MG63 (cell line): ENCODE measurements around the gene WDR72. TPM values are rescaled to one million over a fixed set of nuclear protein-coding genes. Genes with fewer than 3 reads are reported as not detected.
"Not testable (repeated sequence)": the region's sequence is repeated elsewhere in the genome, so short reads cannot be mapped to it uniquely, and the experiment has no call there.

Experiments used
- DNase-seq: peaks from one replicate; pipeline ENCODE4 v3.0.0-alpha.2; 2020
- H3K27me3 ChIP-seq: fragments of 250-450 bp; sonication (Bioruptor Pico); 2 replicates; pipeline ENCODE4 v1.5.1; 2020; ENCODE audit warnings: mild to moderate bottlenecking, moderate library complexity
- H3K36me3 ChIP-seq: fragments of 250-450 bp; sonication (Bioruptor Pico); 2 replicates; pipeline ENCODE4 v1.5.1; 2020; ENCODE audit warnings: mild to moderate bottlenecking, moderate library complexity
- H3K4me3 ChIP-seq: fragments of 250-450 bp; sonication (Bioruptor Pico); 2 replicates; pipeline ENCODE4 v1.5.1; 2020; ENCODE audit warnings: mild to moderate bottlenecking, moderate library complexity
- H3K9me3 ChIP-seq: fragments of 250-450 bp; sonication (Bioruptor Pico); 2 replicates; pipeline ENCODE4 v1.5.1; 2020; ENCODE audit warnings: mild to moderate bottlenecking, moderate library complexity
- total RNA-seq: library from RNA; depleted of rRNA; stranded (reverse); fragments of >200 nt; shearing (Covaris generic); gene quantifications from 2 replicates; pipeline ENCODE4 v1.2.3, GENCODE V29; 2014; ENCODE audit warnings: low replicate concordance

The WDR72 gene
- total RNA-seq, 1 experiment from 2014 or later: not detected

- H3K36me3 ChIP-seq: no peaks in the 10 kb centered on the region
- DNase-seq: no peak
Observed at GRCh38 chr15:53569751-53570480, 189.5 kb downstream of the WDR72 start.

GRCh38 chr15:53566912-53567311, 192.6 kb downstream of the WDR72 start:
- H3K27me3 ChIP-seq: peaks cover 3% of the 10 kb centered on the region
- DNase-seq: no peak
- H3K36me3 ChIP-seq: no peaks in the 10 kb centered on the region
- peaks cover 2% of the 10 kb centered on the region; the same call in 1 of the 2 replicates for H3K9me3 ChIP-seq
- no peak overlapping the region for H3K4me3 ChIP-seq

More at GRCh38 chr15:53569751-53570480, 189.5 kb downstream of the WDR72 start:
- Histone ChIP-seq H3K27me3 (peaks cover 8% of the 10 kb centered on the region), H3K9me3 (peaks cover 2% of the 10 kb centered on the region; the same call in 1 of the 2 replicates), H3K4me3 (no peak overlapping the region)

- Histone ChIP-seq H3K9me3 (peaks cover 2% of the 10 kb centered on the region; the same call in 1 of the 2 replicates), H3K36me3 (no peaks in the 10 kb centered on the region), H3K27me3 (peaks cover 3% of the 10 kb centered on the region), H3K4me3 (no peak overlapping the region)
- DNase-seq: no peak
Observed at GRCh38 chr15:53565721-53566120, 193.7 kb downstream of the WDR72 start.

GRCh38 chr15:53564647-53565046, 194.8 kb downstream of the WDR72 start:
- DNase-seq: no peak
- H3K4me3 ChIP-seq: no peak overlapping the region
- H3K36me3 ChIP-seq: no peaks in the 10 kb centered on the region
- peaks cover 7% of the 10 kb centered on the region for H3K27me3 ChIP-seq
- no peaks in the 10 kb centered on the region; the same call in 1 of the 2 replicates for H3K9me3 ChIP-seq

GRCh38 chr15:53563627-53564026, 195.8 kb downstream of the WDR72 start:
- no peak for DNase-seq
- Histone ChIP-seq H3K36me3 (no peaks in the 10 kb centered on the region), H3K27me3 (peaks cover 10% of the 10 kb centered on the region), H3K4me3 (no peak overlapping the region), H3K9me3 (no peaks in the 10 kb centered on the region)

- no peak for DNase-seq
- Histone ChIP-seq H3K36me3 (no peaks in the 10 kb centered on the region), H3K9me3 (no peaks in the 10 kb centered on the region), H3K4me3 (no peak overlapping the region), H3K27me3 (peaks cover 7% of the 10 kb centered on the region; the same call in 1 of the 2 replicates)
Observed at GRCh38 chr15:53559364-53560277, 199.8 kb downstream of the WDR72 start.

GRCh38 chr15:53558384-53558783, 201.1 kb downstream of the WDR72 start:
- Histone ChIP-seq H3K36me3 (no peaks in the 10 kb centered on the region), H3K27me3 (peaks cover 13% of the 10 kb centered on the region), H3K4me3 (no peak overlapping the region), H3K9me3 (no peaks in the 10 kb centered on the region)
- no peak for DNase-seq

- Histone ChIP-seq H3K27me3 (peaks cover 14% of the 10 kb centered on the region), H3K4me3 (no peak overlapping the region), H3K9me3 (no peaks in the 10 kb centered on the region), H3K36me3 (no peaks in the 10 kb centered on the region)
- no peak for DNase-seq
Observed at GRCh38 chr15:53555226-53555625, 204.2 kb downstream of the WDR72 start.

GRCh38 chr15:53549697-53550305, 209.7 kb downstream of the WDR72 start:
- H3K36me3 ChIP-seq: no peaks in the 10 kb centered on the region
- DNase-seq: no peak
- peaks cover 7% of the 10 kb centered on the region for H3K27me3 ChIP-seq
- no peak overlapping the region for H3K4me3 ChIP-seq
- no peaks in the 10 kb centered on the region for H3K9me3 ChIP-seq

- DNase-seq: no peak
- Histone ChIP-seq H3K36me3 (no peaks in the 10 kb centered on the region), H3K27me3 (no peaks in the 10 kb centered on the region), H3K9me3 (no peaks in the 10 kb centered on the region), H3K4me3 (no peak overlapping the region)
Observed at GRCh38 chr15:53548236-53548635, 211.2 kb downstream of the WDR72 start.

- H3K9me3 ChIP-seq, DNase-seq, H3K4me3 ChIP-seq, H3K27me3 ChIP-seq, H3K36me3 ChIP-seq: not testable (repeated sequence)
Observed at GRCh38 chr15:53540626-53541300, 218.7 kb downstream of the WDR72 start.

- H3K36me3 ChIP-seq: no peaks in the 10 kb centered on the region
- peaks cover 3% of the 10 kb centered on the region; the same call in 1 of the 2 replicates for H3K27me3 ChIP-seq
Observed at GRCh38 chr15:53539878-53540277, 219.6 kb downstream of the WDR72 start.

GRCh38 chr15:53536479-53537120, 222.9 kb downstream of the WDR72 start:
- Histone ChIP-seq H3K4me3 (no peak overlapping the region), H3K9me3 (no peaks in the 10 kb centered on the region), H3K36me3 (no peaks in the 10 kb centered on the region), H3K27me3 (peaks cover 6% of the 10 kb centered on the region; the same call in 1 of the 2 replicates)
- no peak for DNase-seq

More at GRCh38 chr15:53539878-53540277, 219.6 kb downstream of the WDR72 start:
- DNase-seq: no peak
- H3K9me3 ChIP-seq: no peaks in the 10 kb centered on the region
- no peak overlapping the region for H3K4me3 ChIP-seq

GRCh38 chr15:53535886-53536285, 223.6 kb downstream of the WDR72 start:
- DNase-seq: no peak
- H3K27me3 ChIP-seq: peaks cover 6% of the 10 kb centered on the region; the same call in 1 of the 2 replicates
- no peak overlapping the region for H3K4me3 ChIP-seq
- H3K9me3 ChIP-seq: no peaks in the 10 kb centered on the region
- no peaks in the 10 kb centered on the region for H3K36me3 ChIP-seq

- no peak for DNase-seq
- Histone ChIP-seq H3K36me3 (no peaks in the 10 kb centered on the region), H3K4me3 (no peak overlapping the region), H3K27me3 (peaks cover 6% of the 10 kb centered on the region), H3K9me3 (no peaks in the 10 kb centered on the region)
Observed at GRCh38 chr15:53534105-53534839, 225.2 kb downstream of the WDR72 start.
